HAP-1 (cell line): Measurements from ENCODE around the gene KCNQ1.

ENCODE experiments used
- DNase-seq, 2 experiments: peaks; one replicate each; pipeline ENCODE4 v3.0.0-alpha.2; 2016 to 2020; ENCODE audit warnings: low spot score in 2 of 2
- H3K27me3 ChIP-seq: fragments of 250-450 bp; sonication (Bioruptor Pico); 2 replicates; pipeline ENCODE4 v1.5.1; 2020; ENCODE audit warnings: low read depth, mild to moderate bottlenecking, moderate library complexity
- H3K36me3 ChIP-seq: fragments of 250-450 bp; sonication (Bioruptor Pico); replicated peaks from 2 replicates; pipeline ENCODE4 v1.5.1; 2020; ENCODE audit warnings: mild to moderate bottlenecking
- H3K4me1 ChIP-seq: fragments of 250-450 bp; sonication (Bioruptor Pico); 2 replicates; pipeline ENCODE4 v1.5.1; 2020; ENCODE audit warnings: mild to moderate bottlenecking
- H3K4me3 ChIP-seq: fragments of 250-450 bp; sonication (Bioruptor Pico); 2 replicates; pipeline ENCODE4 v1.5.1; 2020; ENCODE audit warnings: mild to moderate bottlenecking, moderate library complexity
- H3K9me3 ChIP-seq: fragments of 250-450 bp; sonication (Bioruptor Pico); 2 replicates; pipeline ENCODE4 v1.5.1; 2020; ENCODE audit warnings: mild to moderate bottlenecking, moderate library complexity
- in situ Hi-C: fragments of 300-500 bp; cut with MboI; formaldehyde crosslinking; loops from 3 replicates; pipeline ENCODE4 v1.14.3; 2020; ENCODE audit warnings: low sequenced_read_pairs, inconsistent platforms, mixed read lengths

The KCNQ1 gene

GRCh38 chr11:2767071-2767470 is 322.3 kb downstream of the KCNQ1 start:
- no peaks in the 10 kb centered on the region for H3K4me1 ChIP-seq
- H3K36me3 ChIP-seq: no peaks in the 10 kb centered on the region
- H3K4me3 ChIP-seq: no peak overlapping the region
- no peak for DNase-seq
- no peaks in the 10 kb centered on the region for H3K27me3 ChIP-seq
- in situ Hi-C loops: no loop called here
- H3K9me3 ChIP-seq: 0 out of 2 replicates have a peak, but pooled peaks cover 2% of the 10 kb centered on the region

GRCh38 chr11:2767801-2768200 is 323.0 kb downstream of the KCNQ1 start:
- Histone ChIP-seq H3K36me3 (no peaks in the 10 kb centered on the region), H3K27me3 (no peaks in the 10 kb centered on the region), H3K4me1 (no peaks in the 10 kb centered on the region), H3K9me3 (0 out of 2 replicates have a peak, but pooled peaks cover 2% of the 10 kb centered on the region), H3K4me3 (no peak overlapping the region)
- in situ Hi-C loops: no loop called here
- peak in 1 of 2 experiments; percentile 3 for DNase-seq

- Histone ChIP-seq H3K4me3 (no peak overlapping the region), H3K4me1 (no peaks in the 10 kb centered on the region), H3K9me3 (0 out of 2 replicates have a peak, but pooled peaks cover 2% of the 10 kb centered on the region), H3K36me3 (no peaks in the 10 kb centered on the region), H3K27me3 (peaks cover 6% of the 10 kb centered on the region; the same call in 1 of the 2 replicates)
- peak in 1 of 2 experiments; percentile 4 for DNase-seq
- in situ Hi-C loops: no loop called here
These were observed 323.9 kb downstream of the KCNQ1 start for GRCh38 chr11:2768471-2769408.

GRCh38 chr11:2769409-2770095 is 324.7 kb downstream of the KCNQ1 start:
- in situ Hi-C loops: no loop called here
- H3K36me3 ChIP-seq: no peaks in the 10 kb centered on the region
- H3K4me1 ChIP-seq: no peaks in the 10 kb centered on the region
- H3K9me3 ChIP-seq: 0 out of 2 replicates have a peak, but pooled peaks cover 2% of the 10 kb centered on the region
- no peak for DNase-seq
- H3K4me3 ChIP-seq: no peak overlapping the region
- peaks cover 9% of the 10 kb centered on the region; the same call in 1 of the 2 replicates for H3K27me3 ChIP-seq

GRCh38 chr11:2770096-2770751 is 325.4 kb downstream of the KCNQ1 start:
- H3K36me3 ChIP-seq: no peaks in the 10 kb centered on the region
- no peak overlapping the region for H3K4me3 ChIP-seq
- peaks cover 14% of the 10 kb centered on the region; the same call in 1 of the 2 replicates for H3K27me3 ChIP-seq
- H3K9me3 ChIP-seq: 0 out of 2 replicates have a peak, but pooled peaks cover 2% of the 10 kb centered on the region
- H3K4me1 ChIP-seq: no peaks in the 10 kb centered on the region
- in situ Hi-C loops: no loop called here
- DNase-seq: peak in 1 of 2 experiments; percentile 6

GRCh38 chr11:2770761-2771301 is 326.0 kb downstream of the KCNQ1 start:
- in situ Hi-C loops: no loop called here
- Histone ChIP-seq H3K36me3 (no peaks in the 10 kb centered on the region), H3K4me1 (no peaks in the 10 kb centered on the region), H3K27me3 (peaks cover 16% of the 10 kb centered on the region; the same call in 1 of the 2 replicates), H3K4me3 (no peak overlapping the region), H3K9me3 (no peaks in the 10 kb centered on the region)
- peak in 1 of 2 experiments; percentile 6 for DNase-seq

GRCh38 chr11:2771758-2772466 is 327.1 kb downstream of the KCNQ1 start:
- in situ Hi-C loops: no loop called here
- DNase-seq: peak in 1 of 2 experiments; percentile 5
- Histone ChIP-seq H3K27me3 (peaks cover 16% of the 10 kb centered on the region; the same call in 1 of the 2 replicates), H3K9me3 (no peaks in the 10 kb centered on the region), H3K4me3 (no peak overlapping the region), H3K36me3 (no peaks in the 10 kb centered on the region), H3K4me1 (no peaks in the 10 kb centered on the region)

- no peak overlapping the region for H3K4me3 ChIP-seq
- no peaks in the 10 kb centered on the region for H3K4me1 ChIP-seq
- H3K27me3 ChIP-seq: peaks cover 16% of the 10 kb centered on the region; the same call in 1 of the 2 replicates
- H3K9me3 ChIP-seq: no peaks in the 10 kb centered on the region
- in situ Hi-C loops: no loop called here
- no peaks in the 10 kb centered on the region for H3K36me3 ChIP-seq
- peak in 1 of 2 experiments; percentile 4 for DNase-seq
These were observed 327.8 kb downstream of the KCNQ1 start for GRCh38 chr11:2772544-2773031.

- Histone ChIP-seq H3K4me1 (no peaks in the 10 kb centered on the region), H3K36me3 (no peaks in the 10 kb centered on the region), H3K4me3 (no peak overlapping the region), H3K27me3 (peaks cover 23% of the 10 kb centered on the region; the same call in 1 of the 2 replicates), H3K9me3 (no peaks in the 10 kb centered on the region)
- in situ Hi-C loops: no loop called here
- peak in 1 of 2 experiments; percentile 5 for DNase-seq
These were observed 329.6 kb downstream of the KCNQ1 start for GRCh38 chr11:2774173-2775082.

- Histone ChIP-seq H3K4me3 (no peak overlapping the region), H3K36me3 (no peaks in the 10 kb centered on the region), H3K9me3 (no peaks in the 10 kb centered on the region), H3K4me1 (no peaks in the 10 kb centered on the region), H3K27me3 (peaks cover 28% of the 10 kb centered on the region; the same call in 1 of the 2 replicates)
- in situ Hi-C loops: no loop called here
- DNase-seq: peak in 1 of 2 experiments; percentile 3
These were observed 330.3 kb downstream of the KCNQ1 start for GRCh38 chr11:2775083-2775625.

GRCh38 chr11:2775626-2776350 is 331.0 kb downstream of the KCNQ1 start:
- in situ Hi-C loops: no loop called here
- no peaks in the 10 kb centered on the region for H3K9me3 ChIP-seq
- DNase-seq: peak in 1 of 2 experiments; percentile 4
- H3K27me3 ChIP-seq: peaks cover 28% of the 10 kb centered on the region; the same call in 1 of the 2 replicates
- no peaks in the 10 kb centered on the region for H3K4me1 ChIP-seq
- no peaks in the 10 kb centered on the region for H3K36me3 ChIP-seq
- no peak overlapping the region for H3K4me3 ChIP-seq
